Esophagus muscularis mucosa (tissue), 3 donors: Measurements from ENCODE around the gene HLA-F.

Experiments
- POLR2A ChIP-seq: fragments of 450-650 bp; IDR thresholded peaks from one replicate; pipeline ENCODE4 v1.6.1; 2017; ENCODE audit warnings: antibody characterized with exemption, moderate library complexity, mild to moderate bottlenecking, low read depth
- TF ChIP-seq, protein P1 (sequence below), 3 experiments: fragments of 200-600 bp in 2 of 3; fragments of 450-650 bp in 1 of 3; sonication (generic) in 2 of 3; IDR thresholded peaks; one replicate each; pipeline ENCODE4 v1.5.1; 2017 to 2019; ENCODE audit warnings: antibody characterized with exemption in 3 of 3, mild to moderate bottlenecking in 2 of 3, moderate library complexity in 1 of 3

DNA sequence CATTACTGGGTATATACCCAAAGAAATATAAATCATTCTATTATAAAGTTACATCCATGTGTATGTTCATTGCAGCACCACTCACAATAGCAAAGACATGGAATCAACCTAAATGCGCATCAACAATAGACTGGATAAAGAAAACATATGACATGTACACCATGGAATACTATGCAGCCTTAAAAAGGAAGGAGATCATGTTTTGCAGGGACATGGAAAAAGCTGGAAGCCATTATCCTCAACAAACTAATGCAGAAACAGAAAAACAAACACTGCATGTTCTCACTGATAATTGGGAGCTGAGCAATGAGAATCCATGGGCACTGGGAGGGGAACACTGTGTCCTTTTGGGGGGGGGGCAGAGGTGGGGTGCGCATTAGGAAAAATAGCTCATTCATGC is 53.5 kb downstream of the HLA-F start:
- TF ChIP-seq, protein P1, sequence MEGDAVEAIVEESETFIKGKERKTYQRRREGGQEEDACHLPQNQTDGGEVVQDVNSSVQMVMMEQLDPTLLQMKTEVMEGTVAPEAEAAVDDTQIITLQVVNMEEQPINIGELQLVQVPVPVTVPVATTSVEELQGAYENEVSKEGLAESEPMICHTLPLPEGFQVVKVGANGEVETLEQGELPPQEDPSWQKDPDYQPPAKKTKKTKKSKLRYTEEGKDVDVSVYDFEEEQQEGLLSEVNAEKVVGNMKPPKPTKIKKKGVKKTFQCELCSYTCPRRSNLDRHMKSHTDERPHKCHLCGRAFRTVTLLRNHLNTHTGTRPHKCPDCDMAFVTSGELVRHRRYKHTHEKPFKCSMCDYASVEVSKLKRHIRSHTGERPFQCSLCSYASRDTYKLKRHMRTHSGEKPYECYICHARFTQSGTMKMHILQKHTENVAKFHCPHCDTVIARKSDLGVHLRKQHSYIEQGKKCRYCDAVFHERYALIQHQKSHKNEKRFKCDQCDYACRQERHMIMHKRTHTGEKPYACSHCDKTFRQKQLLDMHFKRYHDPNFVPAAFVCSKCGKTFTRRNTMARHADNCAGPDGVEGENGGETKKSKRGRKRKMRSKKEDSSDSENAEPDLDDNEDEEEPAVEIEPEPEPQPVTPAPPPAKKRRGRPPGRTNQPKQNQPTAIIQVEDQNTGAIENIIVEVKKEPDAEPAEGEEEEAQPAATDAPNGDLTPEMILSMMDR (IDR thresholded peaks at IDR 0.05), result no peak
- TF ChIP-seq POLR2A, result no peak
